ENCODE measurements around the gene TRPM2. TPM values are rescaled to one million over a fixed set of nuclear protein-coding genes. Genes with fewer than 3 reads are reported as not detected.

TRPM2 gene
- total and polyA plus RNA-seq, 2 of the 8 experiments (the other 6 are each of a cell fraction or from before 2014, with no cell fraction given) = 0.27 to 0.28 TPM

- Histone ChIP-seq H4K91ac (replicated peaks; ENCODE audit: insufficient read length, low read length) (no peak overlapping the region), H3K4ac (replicated peaks; ENCODE audit: insufficient read length, low read depth, low read length) (no peak overlapping the region), H4K5ac (ENCODE audit: insufficient read length, low read depth, low read length) (no peak overlapping the region), H3K14ac (ENCODE audit: insufficient read length) (no peak overlapping the region), H3K4me1 (replicated peaks in 1 of 4; ENCODE audit: control insufficient read depth in 3 of 4, insufficient read depth in 4 of 4, low read length in 3 of 4) (peaks cover 0 to 12% (median 7%) of the 10 kb centered on the region in 4 experiments; a peak in 6 of 7 replicates), H2BK20ac (ENCODE audit: low read length) (no peak overlapping the region), H3K56ac (replicated peaks; ENCODE audit: insufficient read length, low read depth, low read length) (no peak overlapping the region), H3K4me2 (ENCODE audit: insufficient read depth in 1 of 2, low read depth in 2 of 2, low read length in 2 of 2) (no peak overlapping the region), H3K79me2 (ENCODE audit: control insufficient read depth in 1 of 2, insufficient read depth in 2 of 2, low read length in 2 of 2) (no peaks in the 10 kb centered on the region), H3K27ac (ENCODE audit: low read depth, low read length) (no peak overlapping the region), H2BK12ac (ENCODE audit: low read depth, low read length) (no peak overlapping the region), H2AFZ (ENCODE audit: low read length) (no peak overlapping the region), H2BK15ac (ENCODE audit: low read length) (no peak overlapping the region), H3K79me1 (ENCODE audit: low read depth, low read length) (no peaks in the 10 kb centered on the region), H3K9me3 (ENCODE audit: insufficient read depth in 2 of 2, low read depth in 1 of 2, low read length in 1 of 2) (no peaks in the 10 kb centered on the region), H3K23me2 (ENCODE audit: low read depth, low read length) (peaks cover 3% of the 10 kb centered on the region; the same call in 1 of the 2 replicates), H4K8ac (ENCODE audit: extremely low read depth, insufficient read depth, low read length) (no peak overlapping the region), H2BK5ac (ENCODE audit: low read depth, low read length) (no peak overlapping the region), H3K27me3 (replicated peaks in 1 of 4; ENCODE audit: control insufficient read depth in 3 of 4, extremely low read depth in 1 of 4, insufficient read depth in 3 of 4, low read length in 3 of 4) (peaks cover 0 to 20% (median 15%) of the 10 kb centered on the region in 4 experiments; a peak in 6 of 7 replicates), H2AK5ac (ENCODE audit: low read depth, low read length) (no peak overlapping the region), H3K23ac (ENCODE audit: insufficient read length) (no peak overlapping the region), H3K18ac (ENCODE audit: extremely low read depth, low read length) (no peak overlapping the region), H3K4me3 (ENCODE audit: extremely low read depth in 1 of 4, insufficient read depth in 2 of 4, low read depth in 3 of 4, low read length in 4 of 4) (no peak overlapping the region), H3K9ac (replicated peaks in 1 of 4; ENCODE audit: extremely low read depth in 1 of 4, low read depth in 3 of 4, low read length in 3 of 4) (no peak overlapping the region), H2BK120ac (replicated peaks; ENCODE audit: low read depth, low read length) (no peak overlapping the region), H3K36me3 (ENCODE audit: control insufficient read depth in 2 of 4, insufficient read depth in 4 of 4, low read length in 3 of 4) (no peaks in the 10 kb centered on the region), H4K20me1 (replicated peaks in 1 of 2; ENCODE audit: control insufficient read depth in 1 of 2, insufficient read depth in 2 of 2, low read length in 2 of 2) (no peaks in the 10 kb centered on the region)
- TF ChIP-seq CREB1 (IDR thresholded peaks at IDR 0.05) = no peak
- TF ChIP-seq POLR2AphosphoS5 (IDR thresholded peaks at IDR 0.05; ENCODE audit: low read depth, low read length) = no peak
- no peak for TF ChIP-seq KDM1A (IDR thresholded peaks at IDR 0.05; ENCODE audit: borderline replicate concordance, low read length)
- TF ChIP-seq POU5F1 (IDR thresholded peaks at IDR 0.05; ENCODE audit: low read depth, low read length) = no peak
- TF ChIP-seq CBX8 (IDR thresholded peaks at IDR 0.05; ENCODE audit: borderline replicate concordance, low read depth, low read length) = no peak
- TF ChIP-seq TBP (IDR thresholded peaks at IDR 0.05; ENCODE audit: low read depth, low read length) = no peak
- no peak for TF ChIP-seq SP4 (IDR thresholded peaks at IDR 0.05; ENCODE audit: low read length)
- no peak for TF ChIP-seq CBX5 (IDR thresholded peaks at IDR 0.05; ENCODE audit: low read depth, low read length)
- 87% methylated on average over 21 of the region's 22 CpGs; no CpG with 5 or more reads in 1 of the 2 experiments for WGBS, 2 experiments (ENCODE audit: extremely low coverage in 1 of 2, insufficient coverage in 1 of 2, insufficient read length in 1 of 2, insufficient replicate concordance in 2 of 2, low coverage in 1 of 2, low lambda C conversion rate in 2 of 2, missing lambda C conversion rate in 1 of 2)
- no peak for FAIRE-seq
- POLR2A ChIA-PET (ENCODE audit: partially characterized antibody) = no interaction called here
- CTCF ChIA-PET (ENCODE audit: partially characterized antibody) = interaction anchor here (1.3 kb wide), 1 partner anchor 21 kb away, joined by 4 read pairs; no protein-coding TSS in a partner anchor
- DNase-seq (ENCODE audit: low read depth in 1 of 2, low spot score in 2 of 2) = no peak
These were observed 12.7 kb downstream of the TRPM2 start for GRCh38 chr21:44365967-44366585.

Measured in H1 (cell line).